Activated B cell treated with CpG ODN at 0.5 μM for 24 hours (primary cell): Measurements from ENCODE around the gene CDC16. TPM values are rescaled to one million over a fixed set of nuclear protein-coding genes. Genes with fewer than 3 reads are reported as not detected.
A peak's percentile ranks its signal among the peaks of the same experiment; 100 is the strongest.

Experiments used
- ATAC-seq: fragments of 200-7000 bp; cut with Tn5 transposase; one replicate; pipeline ENCODE4 v1.10.0; 2021; ENCODE audit warnings: low read depth, mild to moderate bottlenecking, moderate library complexity
- CTCF ChIA-PET: fragments of 350-600 bp; sonication (Branson Sonifier 250); formaldehyde crosslinking; loops from one replicate; lab custom pipeline; 2021; ENCODE audit warnings: antibody characterized with exemption; lab: Charles Lee
- POLR2A ChIA-PET: fragments of 350-600 bp; sonication (Branson Sonifier 250); formaldehyde crosslinking; loops from one replicate; lab custom pipeline; 2021; ENCODE audit warnings: antibody characterized with exemption; lab: Charles Lee
- DNase-seq: peaks from one replicate; pipeline ENCODE4 v3.0.0; 2022
- H3K27ac Mint-ChIP-seq: one replicate; pipeline ENCODE4 v1.8.0; 2020; ENCODE audit warnings: mixed read lengths
- H3K27me3 Mint-ChIP-seq: one replicate; pipeline ENCODE4 v1.8.0; 2021; ENCODE audit warnings: mixed read lengths
- H3K36me3 Mint-ChIP-seq: one replicate; pipeline ENCODE4 v1.8.0; 2021; ENCODE audit warnings: low read depth, mixed read lengths
- H3K4me1 Mint-ChIP-seq: one replicate; pipeline ENCODE4 v1.8.0; 2021; ENCODE audit warnings: mixed read lengths
- H3K4me3 Mint-ChIP-seq: one replicate; pipeline ENCODE4 v1.8.0; 2020; ENCODE audit warnings: mild to moderate bottlenecking, mixed read lengths
- H3K9me3 Mint-ChIP-seq: one replicate; pipeline ENCODE4 v1.8.0; 2020; ENCODE audit warnings: mixed read lengths
- intact Hi-C: fragments of 100-400 bp; cut with micrococcal nuclease; formaldehyde crosslinking; loops from one replicate; pipeline ENCODE4 v1.15.1; 2024
- total RNA-seq: library from RNA; stranded (reverse); gene quantifications from 2 replicates; pipeline ENCODE4 v1.2.3, GENCODE V29; 2022
- TF ChIP-seq, protein P1 (sequence below): fragments of 200-600 bp; IDR thresholded peaks from one replicate; pipeline ENCODE4 v1.8.0; 2022; ENCODE audit warnings: antibody characterized with exemption, mild to moderate bottlenecking

The CDC16 gene
- total RNA-seq, 1 donor from 2014 or later, result 98.0 TPM

- Mint-ChIP-seq H3K36me3 (no peaks in the 10 kb centered on the region), H3K27ac (no peak overlapping the region), H3K9me3 (no peaks in the 10 kb centered on the region), H3K4me3 (no peak overlapping the region), H3K4me1 (peaks cover 19% of the 10 kb centered on the region), H3K27me3 (peaks cover 14% of the 10 kb centered on the region)
- peak; percentile 94 for ATAC-seq
- CTCF ChIA-PET, result interaction anchor here (0.7 to 1.8 kb wide), 11 partner anchors 10 to 502 kb away, joined by 3 to 14 read pairs (median 3); no protein-coding TSS in a partner anchor
- POLR2A ChIA-PET, result interaction anchor here (0.6 kb wide), 1 partner anchor 412 kb away, joined by 6 read pairs; no protein-coding TSS in a partner anchor
- DNase-seq, result peak; percentile 74
- TF ChIP-seq, protein P1, sequence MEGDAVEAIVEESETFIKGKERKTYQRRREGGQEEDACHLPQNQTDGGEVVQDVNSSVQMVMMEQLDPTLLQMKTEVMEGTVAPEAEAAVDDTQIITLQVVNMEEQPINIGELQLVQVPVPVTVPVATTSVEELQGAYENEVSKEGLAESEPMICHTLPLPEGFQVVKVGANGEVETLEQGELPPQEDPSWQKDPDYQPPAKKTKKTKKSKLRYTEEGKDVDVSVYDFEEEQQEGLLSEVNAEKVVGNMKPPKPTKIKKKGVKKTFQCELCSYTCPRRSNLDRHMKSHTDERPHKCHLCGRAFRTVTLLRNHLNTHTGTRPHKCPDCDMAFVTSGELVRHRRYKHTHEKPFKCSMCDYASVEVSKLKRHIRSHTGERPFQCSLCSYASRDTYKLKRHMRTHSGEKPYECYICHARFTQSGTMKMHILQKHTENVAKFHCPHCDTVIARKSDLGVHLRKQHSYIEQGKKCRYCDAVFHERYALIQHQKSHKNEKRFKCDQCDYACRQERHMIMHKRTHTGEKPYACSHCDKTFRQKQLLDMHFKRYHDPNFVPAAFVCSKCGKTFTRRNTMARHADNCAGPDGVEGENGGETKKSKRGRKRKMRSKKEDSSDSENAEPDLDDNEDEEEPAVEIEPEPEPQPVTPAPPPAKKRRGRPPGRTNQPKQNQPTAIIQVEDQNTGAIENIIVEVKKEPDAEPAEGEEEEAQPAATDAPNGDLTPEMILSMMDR, result no peak
- intact Hi-C loops, result loop anchor here (1.0 to 5.0 kb wide), 7 partner anchors 84 to 365 kb away; partner anchors contain the start of gene GAS6
Observed at GRCh38 chr13:114226699-114227323, 7.9 kb upstream of the CDC16 start.

DNA sequence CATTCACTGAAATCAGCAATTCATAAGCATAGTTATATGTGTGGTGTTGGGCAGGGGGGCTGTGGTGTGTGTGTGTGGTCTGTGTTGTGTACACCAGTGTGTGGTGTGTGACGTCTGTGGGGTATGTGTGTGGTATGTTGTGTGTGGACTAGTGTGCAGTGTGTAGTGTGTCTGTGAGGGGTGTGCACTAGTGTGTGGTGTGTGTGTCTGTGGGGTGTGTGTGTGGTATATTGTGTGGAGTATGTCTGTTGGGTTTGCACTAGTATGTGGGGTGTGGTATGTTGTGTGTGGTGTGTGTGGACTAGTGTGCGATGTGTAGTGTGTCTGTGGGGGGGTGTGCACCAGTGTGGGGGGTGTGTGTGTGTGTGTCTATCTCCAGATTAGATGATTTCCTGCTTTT, 7.2 kb upstream of the CDC16 start:
- H3K27me3 Mint-ChIP-seq, result peaks cover 14% of the 10 kb centered on the region
- CTCF ChIA-PET, result interaction anchor here (1.1 to 1.8 kb wide), 6 partner anchors 9 to 503 kb away, joined by 3 to 14 read pairs (median 3); no protein-coding TSS in a partner anchor
- no peak overlapping the region for H3K4me3 Mint-ChIP-seq
- TF ChIP-seq, protein P1, result no peak
- no peaks in the 10 kb centered on the region for H3K9me3 Mint-ChIP-seq
- no peak overlapping the region for H3K27ac Mint-ChIP-seq
- no peak for ATAC-seq
- no peak for DNase-seq
- POLR2A ChIA-PET, result no interaction called here
- H3K4me1 Mint-ChIP-seq, result peaks cover 12% of the 10 kb centered on the region
- intact Hi-C loops, result loop anchor here (5.0 kb wide), 3 partner anchors 160 to 365 kb away; partner anchors contain the start of gene GAS6
- H3K36me3 Mint-ChIP-seq, result no peaks in the 10 kb centered on the region

DNA sequence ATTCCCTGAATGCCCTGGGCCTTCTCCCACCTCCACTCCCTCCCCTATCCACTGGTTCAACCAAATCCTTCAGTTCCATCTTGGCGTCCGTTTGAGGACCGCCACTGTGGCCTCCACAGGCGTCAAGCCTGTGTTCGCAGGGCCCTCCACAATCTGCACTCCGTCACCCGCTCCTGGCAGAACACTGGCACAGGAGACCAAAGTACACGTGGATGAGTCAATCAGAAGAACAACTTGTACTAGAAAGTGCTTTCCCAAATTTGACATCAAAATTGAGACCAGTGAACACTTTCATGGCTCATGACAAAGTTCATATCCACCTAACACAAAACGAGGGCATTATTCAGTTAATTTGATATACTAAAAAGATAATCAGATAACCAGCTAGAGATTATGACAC, 6.5 kb upstream of the CDC16 start:
- H3K4me1 Mint-ChIP-seq, result peaks cover 9% of the 10 kb centered on the region
- ATAC-seq (no peak), DNase-seq (no peak)
- no peaks in the 10 kb centered on the region for H3K9me3 Mint-ChIP-seq
- H3K27ac Mint-ChIP-seq, result no peak overlapping the region
- no peak overlapping the region for H3K4me3 Mint-ChIP-seq
- H3K27me3 Mint-ChIP-seq, result peaks cover 14% of the 10 kb centered on the region
- TF ChIP-seq, protein P1, result no peak
- intact Hi-C loops, result loop anchor here (5.0 kb wide), 3 partner anchors 161 to 366 kb away; partner anchors contain the start of gene GAS6
- CTCF ChIA-PET, result interaction anchor here (1.2 to 1.6 kb wide), 3 partner anchors 8 to 503 kb away, joined by 3 read pairs; no protein-coding TSS in a partner anchor
- no peaks in the 10 kb centered on the region for H3K36me3 Mint-ChIP-seq
- POLR2A ChIA-PET, result no interaction called here

- H3K36me3 Mint-ChIP-seq, result no peaks in the 10 kb centered on the region
- peaks cover 12% of the 10 kb centered on the region for H3K4me1 Mint-ChIP-seq
- CTCF ChIA-PET, result no interaction called here
- no peak for ATAC-seq
- TF ChIP-seq, protein P1, result no peak
- intact Hi-C loops, result loop anchor here (5.0 kb wide), 3 partner anchors 162 to 367 kb away; partner anchors contain the start of gene GAS6
- no peak overlapping the region for H3K27ac Mint-ChIP-seq
- POLR2A ChIA-PET, result no interaction called here
- no peak for DNase-seq
- no peak overlapping the region for H3K4me3 Mint-ChIP-seq
- no peaks in the 10 kb centered on the region for H3K9me3 Mint-ChIP-seq
- H3K27me3 Mint-ChIP-seq, result peaks cover 14% of the 10 kb centered on the region
Observed at GRCh38 chr13:114229506-114229905, 5.2 kb upstream of the CDC16 start.

GRCh38 chr13:114230117-114230516, 4.6 kb upstream of the CDC16 start:
- Mint-ChIP-seq H3K36me3 (no peaks in the 10 kb centered on the region), H3K27me3 (peaks cover 14% of the 10 kb centered on the region), H3K27ac (no peak overlapping the region), H3K4me1 (peaks cover 14% of the 10 kb centered on the region), H3K4me3 (no peak overlapping the region), H3K9me3 (no peaks in the 10 kb centered on the region)
- POLR2A ChIA-PET, result no interaction called here
- intact Hi-C loops, result no loop called here
- CTCF ChIA-PET, result no interaction called here
- DNase-seq, result no peak
- TF ChIP-seq, protein P1, result no peak
- no peak for ATAC-seq
